ENCODE data around the gene RLIM.
"Not testable (repeated sequence)": the region's sequence is repeated elsewhere in the genome, so short reads cannot be mapped to it uniquely, and the experiment has no call there.

Gene RLIM

GRCh38 chrX:74614093-74614909 is at the start of gene RLIM:
RLIM (minus strand) TSS chrX:74614624; CDS start chrX:74595977, 18,647 bp downstream.
- Mint-ChIP-seq H3K4me3 (peak within 1 kb of the TSS; percentile 100), H3K4me1 (peaks cover 17% of the 10 kb centered on the region), H3K27ac (peak within 1 kb of the TSS; percentile 100), H3K27me3 (no peaks in the 10 kb centered on the region), H3K9me3 (no peaks in the 10 kb centered on the region)
- DNase-seq (peak; percentile 86 to 94), ATAC-seq (peak; percentile 95)

GRCh38 chrX:74656079-74656745 is 41.8 kb upstream of the RLIM start:
- no peaks in the 10 kb centered on the region for H3K9me3 Mint-ChIP-seq
- no peak overlapping the region for H3K27ac Mint-ChIP-seq
- no peaks in the 10 kb centered on the region for H3K27me3 Mint-ChIP-seq
- DNase-seq (no peak), ATAC-seq (no peak)
- H3K4me3 Mint-ChIP-seq: no peak overlapping the region
- no peaks in the 10 kb centered on the region for H3K4me1 Mint-ChIP-seq

- DNase-seq, H3K9me3 Mint-ChIP-seq, H3K27me3 Mint-ChIP-seq, H3K4me1 Mint-ChIP-seq, ATAC-seq, H3K4me3 Mint-ChIP-seq, H3K27ac Mint-ChIP-seq: not testable (repeated sequence)
These were observed 40.5 kb upstream of the RLIM start for GRCh38 chrX:74654953-74655352.

GRCh38 chrX:74636749-74637314 is 22.4 kb upstream of the RLIM start:
- ATAC-seq (no peak), DNase-seq (no peak)
- H3K4me3 Mint-ChIP-seq: no peak overlapping the region
- no peaks in the 10 kb centered on the region for H3K9me3 Mint-ChIP-seq
- no peaks in the 10 kb centered on the region for H3K4me1 Mint-ChIP-seq
- H3K27ac Mint-ChIP-seq: no peak overlapping the region
- H3K27me3 Mint-ChIP-seq: peaks cover 7% of the 10 kb centered on the region

GRCh38 chrX:74613370-74614092 is 893 bp downstream of the RLIM start:
- peak overlapping the region; percentile 100 for H3K4me3 Mint-ChIP-seq
- no peak for DNase-seq
- H3K27me3 Mint-ChIP-seq: no peaks in the 10 kb centered on the region
- H3K9me3 Mint-ChIP-seq: no peaks in the 10 kb centered on the region
- no peak for ATAC-seq
- H3K27ac Mint-ChIP-seq: peak overlapping the region; percentile 100
- H3K4me1 Mint-ChIP-seq: peaks cover 17% of the 10 kb centered on the region

- DNase-seq (no peak), ATAC-seq (no peak)
- Mint-ChIP-seq H3K27ac (peak overlapping the region in 1 of 2 donors; percentile 42), H3K4me3 (no peak overlapping the region), H3K4me1 (peaks cover 30% of the 10 kb centered on the region), H3K27me3 (no peaks in the 10 kb centered on the region), H3K9me3 (no peaks in the 10 kb centered on the region)
These were observed 7.6 kb downstream of the RLIM start for GRCh38 chrX:74606799-74607198.

- peaks cover 35% of the 10 kb centered on the region for H3K4me1 Mint-ChIP-seq
- DNase-seq (no peak), ATAC-seq (no peak)
- H3K9me3 Mint-ChIP-seq: no peaks in the 10 kb centered on the region
- peak overlapping the region in 1 of 2 donors; percentile 74 for H3K27ac Mint-ChIP-seq
- H3K27me3 Mint-ChIP-seq: no peaks in the 10 kb centered on the region
- H3K4me3 Mint-ChIP-seq: no peak overlapping the region
These were observed 8.1 kb downstream of the RLIM start for GRCh38 chrX:74606342-74606741.

GRCh38 chrX:74603040-74603439 is 11.4 kb downstream of the RLIM start:
- H3K9me3 Mint-ChIP-seq: no peaks in the 10 kb centered on the region
- no peak for DNase-seq
- H3K27ac Mint-ChIP-seq: no peak overlapping the region
- peaks cover 38% of the 10 kb centered on the region for H3K4me1 Mint-ChIP-seq
- H3K27me3 Mint-ChIP-seq: no peaks in the 10 kb centered on the region
- no peak overlapping the region for H3K4me3 Mint-ChIP-seq
- no peak for ATAC-seq

GRCh38 chrX:74602142-74602541 is 12.3 kb downstream of the RLIM start:
- Mint-ChIP-seq H3K4me3 (no peak overlapping the region), H3K27ac (no peak overlapping the region), H3K4me1 (peaks cover 38% of the 10 kb centered on the region), H3K27me3 (no peaks in the 10 kb centered on the region), H3K9me3 (no peaks in the 10 kb centered on the region)
- DNase-seq: no peak
- ATAC-seq: no peak

- no peak overlapping the region for H3K27ac Mint-ChIP-seq
- ATAC-seq: no peak
- DNase-seq: no peak
- no peak overlapping the region for H3K4me3 Mint-ChIP-seq
- H3K9me3 Mint-ChIP-seq: no peaks in the 10 kb centered on the region
- H3K4me1 Mint-ChIP-seq: peaks cover 4% of the 10 kb centered on the region
- H3K27me3 Mint-ChIP-seq: no peaks in the 10 kb centered on the region
These were observed 20.8 kb downstream of the RLIM start for GRCh38 chrX:74593593-74593992.

GRCh38 chrX:74585766-74586165 is 28.7 kb downstream of the RLIM start:
- Mint-ChIP-seq H3K4me1 (no peaks in the 10 kb centered on the region), H3K9me3 (no peaks in the 10 kb centered on the region), H3K4me3 (no peak overlapping the region), H3K27me3 (no peaks in the 10 kb centered on the region), H3K27ac (no peak overlapping the region)
- ATAC-seq: no peak
- no peak for DNase-seq

- H3K4me3 Mint-ChIP-seq: no peak overlapping the region
- ATAC-seq (no peak), DNase-seq (no peak)
- H3K27me3 Mint-ChIP-seq: no peaks in the 10 kb centered on the region
- no peaks in the 10 kb centered on the region for H3K9me3 Mint-ChIP-seq
- H3K27ac Mint-ChIP-seq: no peak overlapping the region
- no peaks in the 10 kb centered on the region for H3K4me1 Mint-ChIP-seq
These were observed 34.7 kb downstream of the RLIM start for GRCh38 chrX:74579597-74580198.

GRCh38 chrX:74578137-74578536 is 36.3 kb downstream of the RLIM start:
- Mint-ChIP-seq H3K9me3 (no peaks in the 10 kb centered on the region), H3K4me1 (no peaks in the 10 kb centered on the region), H3K27me3 (no peaks in the 10 kb centered on the region), H3K27ac (peak overlapping the region in 1 of 2 donors; percentile 54), H3K4me3 (no peak overlapping the region)
- ATAC-seq (peak; percentile 98), DNase-seq (peak; percentile 1 to 17)

GRCh38 chrX:74557378-74557777 is 57.0 kb downstream of the RLIM start:
- no peaks in the 10 kb centered on the region for H3K27me3 Mint-ChIP-seq
- no peaks in the 10 kb centered on the region for H3K4me1 Mint-ChIP-seq
- H3K9me3 Mint-ChIP-seq: no peaks in the 10 kb centered on the region
- ATAC-seq: no peak
- DNase-seq: no peak
- no peak overlapping the region for H3K4me3 Mint-ChIP-seq
- H3K27ac Mint-ChIP-seq: no peak overlapping the region

- Mint-ChIP-seq H3K9me3 (no peaks in the 10 kb centered on the region), H3K4me3 (no peak overlapping the region), H3K27ac (no peak overlapping the region), H3K27me3 (no peaks in the 10 kb centered on the region), H3K4me1 (no peaks in the 10 kb centered on the region)
- DNase-seq: no peak
- ATAC-seq: no peak
These were observed 62.5 kb downstream of the RLIM start for GRCh38 chrX:74551934-74552333.

Data from stimulated activated naive CD8-positive, alpha-beta T cell treated with anti-CD3 and anti-CD28 coated beads, Interleukin-15, amount 100 ng/mL, for 72 hours (primary cell).